HG03025 (cell line): Measurements from ENCODE around the gene ARHGAP26.

Experiments
- ATAC-seq: cut with Tn5 transposase; IDR thresholded peaks from one replicate; pipeline ENCODE4 v1.9.1; 2021; ENCODE audit warnings: mild to moderate bottlenecking, moderate library complexity; ENCODE audit not compliant: unreplicated experiment, low FRiP score

Gene ARHGAP26

GRCh38 chr5:142894749-142895148, 124.6 kb downstream of the ARHGAP26 start:
- ATAC-seq = no peak

GRCh38 chr5:142896325-142897007, 126.3 kb downstream of the ARHGAP26 start:
- ATAC-seq = no peak

GRCh38 chr5:142897328-142897727, 127.2 kb downstream of the ARHGAP26 start:
- no peak for ATAC-seq

GRCh38 chr5:142900927-142901326, 130.8 kb downstream of the ARHGAP26 start:
- no peak for ATAC-seq

- ATAC-seq = no peak
Measured at GRCh38 chr5:142901476-142902185, 131.5 kb downstream of the ARHGAP26 start.

- no peak for ATAC-seq
Measured at GRCh38 chr5:142902186-142902965, 132.2 kb downstream of the ARHGAP26 start.

GRCh38 chr5:142904416-142904815, 134.2 kb downstream of the ARHGAP26 start:
- ATAC-seq = no peak

- ATAC-seq = no peak
Measured at GRCh38 chr5:142905348-142905747, 135.2 kb downstream of the ARHGAP26 start.

GRCh38 chr5:142906863-142907671, 136.9 kb downstream of the ARHGAP26 start:
- ATAC-seq = no peak

GRCh38 chr5:142908659-142909058, 138.5 kb downstream of the ARHGAP26 start:
- no peak for ATAC-seq

GRCh38 chr5:142910128-142910527, 140.0 kb downstream of the ARHGAP26 start:
- ATAC-seq = no peak

GRCh38 chr5:142911170-142911569, 141.0 kb downstream of the ARHGAP26 start:
- no peak for ATAC-seq

GRCh38 chr5:142911775-142912174, 141.6 kb downstream of the ARHGAP26 start:
- no peak for ATAC-seq

- no peak for ATAC-seq
Measured at GRCh38 chr5:142913728-142914338, 143.7 kb downstream of the ARHGAP26 start.

GRCh38 chr5:142915038-142915437, 144.9 kb downstream of the ARHGAP26 start:
- no peak for ATAC-seq

GRCh38 chr5:142915813-142916424, 145.7 kb downstream of the ARHGAP26 start:
- ATAC-seq = no peak

GRCh38 chr5:142918959-142919635, 148.9 kb downstream of the ARHGAP26 start:
- no peak for ATAC-seq

GRCh38 chr5:142920849-142921612, 150.9 kb downstream of the ARHGAP26 start:
- ATAC-seq = no peak
